ENCODE results near the gene NEK1. TPM values are rescaled to one million over a fixed set of nuclear protein-coding genes. Genes with fewer than 3 reads are reported as not detected.

Gene NEK1
- total and polyA plus RNA-seq, 2 of the 4 experiments (the other 2 are of a cell fraction), result 3.3 to 3.9 TPM

DNA sequence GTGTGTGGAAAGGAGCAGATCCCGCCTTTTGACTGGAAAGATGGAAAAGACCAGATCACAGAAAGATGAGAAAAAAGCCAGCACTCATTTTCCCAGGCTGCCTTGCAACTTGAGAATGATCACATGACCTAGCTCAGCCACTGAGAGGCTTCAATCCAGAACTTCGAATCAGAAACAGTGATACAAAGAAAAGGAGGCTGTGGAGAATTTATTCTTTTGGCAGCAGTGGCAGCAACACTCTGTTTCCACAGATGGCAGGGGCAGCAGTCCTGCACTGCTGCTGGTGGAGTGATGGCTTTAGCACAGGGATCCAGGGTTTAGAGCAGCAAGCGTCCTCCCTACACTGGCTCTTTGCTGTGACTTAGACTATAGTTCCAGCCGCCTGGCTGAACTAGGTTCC lies 263.8 kb downstream of the NEK1 start:
- H3K14ac ChIP-seq (replicated peaks; ENCODE audit: low read depth, low read length), result no peak overlapping the region
- ChIA-PET CTCF (no interaction called here), POLR2A (ENCODE audit: unreplicated experiment) (no interaction called here)
- no peak overlapping the region for H3K4me2 ChIP-seq (ENCODE audit: low read depth, low read length)
- no peak overlapping the region for H2AK9ac ChIP-seq (replicated peaks; ENCODE audit: low read depth, low read length, poor library complexity)
- no peaks in the 10 kb centered on the region for H3K79me1 ChIP-seq (ENCODE audit: low read depth in 1 of 2, low read length in 2 of 2)
- H4K8ac ChIP-seq (ENCODE audit: low read depth in 2 of 2, low read length in 2 of 2), result no peak overlapping the region
- no peak overlapping the region for H2BK15ac ChIP-seq (ENCODE audit: low read depth, low read length)
- no peak overlapping the region for H3K56ac ChIP-seq (ENCODE audit: extremely low read depth, insufficient read depth, low read length)
- DNase-seq, result no peak
- no peak overlapping the region for H3K23ac ChIP-seq (ENCODE audit: low read depth, low read length)
- no peak overlapping the region for H3K4ac ChIP-seq (ENCODE audit: low read depth, low read length)
- no peak overlapping the region for H2BK20ac ChIP-seq (ENCODE audit: low read depth, low read length)
- no peak overlapping the region for H2BK5ac ChIP-seq (ENCODE audit: low read depth, low read length, poor library complexity, severe bottlenecking)
- no peaks in the 10 kb centered on the region for H3K36me3 ChIP-seq (ENCODE audit: control insufficient read depth, insufficient read depth, low read length)
- dilution Hi-C loops (cut with HindIII; ENCODE audit: low sequenced_read_pairs, unreplicated experiment) (no loop called here), in situ Hi-C loops (cut with MboI; ENCODE audit: low sequenced_read_pairs) (no loop called here), intact Hi-C loops (cut with micrococcal nuclease) (no loop called here)
- TF ChIP-seq, protein P1, sequence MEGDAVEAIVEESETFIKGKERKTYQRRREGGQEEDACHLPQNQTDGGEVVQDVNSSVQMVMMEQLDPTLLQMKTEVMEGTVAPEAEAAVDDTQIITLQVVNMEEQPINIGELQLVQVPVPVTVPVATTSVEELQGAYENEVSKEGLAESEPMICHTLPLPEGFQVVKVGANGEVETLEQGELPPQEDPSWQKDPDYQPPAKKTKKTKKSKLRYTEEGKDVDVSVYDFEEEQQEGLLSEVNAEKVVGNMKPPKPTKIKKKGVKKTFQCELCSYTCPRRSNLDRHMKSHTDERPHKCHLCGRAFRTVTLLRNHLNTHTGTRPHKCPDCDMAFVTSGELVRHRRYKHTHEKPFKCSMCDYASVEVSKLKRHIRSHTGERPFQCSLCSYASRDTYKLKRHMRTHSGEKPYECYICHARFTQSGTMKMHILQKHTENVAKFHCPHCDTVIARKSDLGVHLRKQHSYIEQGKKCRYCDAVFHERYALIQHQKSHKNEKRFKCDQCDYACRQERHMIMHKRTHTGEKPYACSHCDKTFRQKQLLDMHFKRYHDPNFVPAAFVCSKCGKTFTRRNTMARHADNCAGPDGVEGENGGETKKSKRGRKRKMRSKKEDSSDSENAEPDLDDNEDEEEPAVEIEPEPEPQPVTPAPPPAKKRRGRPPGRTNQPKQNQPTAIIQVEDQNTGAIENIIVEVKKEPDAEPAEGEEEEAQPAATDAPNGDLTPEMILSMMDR (conservative IDR thresholded peaks at IDR 0.05; ENCODE audit: low read depth, low read length), result no peak
- TF ChIP-seq FOS (IDR thresholded peaks at IDR 0.05; ENCODE audit: low read depth, low read length) (no peak), BHLHE40 (IDR thresholded peaks at IDR 0.05; ENCODE audit: low read depth, low read length) (no peak), POLR2A (IDR thresholded peaks at IDR 0.05; ENCODE audit: low read depth, low read length) (no peak), RAD21 (IDR thresholded peaks at IDR 0.05; ENCODE audit: low read length) (no peak), CHD1 (IDR thresholded peaks at IDR 0.05; ENCODE audit: low read depth, low read length) (no peak)
- no peak overlapping the region for H4K5ac ChIP-seq (ENCODE audit: low read depth, low read length)
- no TSS peak for BruUV-seq (replicated peaks)
- no peak overlapping the region for H2AK5ac ChIP-seq (ENCODE audit: low read depth, low read length)
- H3K4me3 ChIP-seq (ENCODE audit: insufficient read depth, low read depth, low read length), result no peak overlapping the region
- H3K4me1 ChIP-seq (ENCODE audit: control insufficient read depth, insufficient read depth, low read length), result peaks cover 4% of the 10 kb centered on the region
- WGBS, 2 experiments (ENCODE audit: extremely low coverage in 2 of 2, insufficient read length in 1 of 2), result 86% methylated on average over 1 of the region's 4 CpGs; no CpG with 5 or more reads in 1 of the 2 experiments
- H3K27me3 ChIP-seq (ENCODE audit: control insufficient read depth, insufficient read depth, low read length), result no peaks in the 10 kb centered on the region
- no peak overlapping the region for H3K27ac ChIP-seq (ENCODE audit: insufficient read depth, low read length)
- H2AFZ ChIP-seq (replicated peaks; ENCODE audit: low read length, poor library complexity), result peak overlapping the region; percentile 16
- ATAC-seq (ENCODE audit: low read depth), result no peak
- H4K91ac ChIP-seq (ENCODE audit: insufficient read depth, low read depth, low read length), result no peak overlapping the region
- no peak overlapping the region for H3K18ac ChIP-seq (ENCODE audit: low read depth, low read length)
- H3K9me3 ChIP-seq (ENCODE audit: control insufficient read depth, insufficient read depth, low read length), result no peaks in the 10 kb centered on the region
- H3K9ac ChIP-seq (ENCODE audit: low read depth, low read length), result no peak overlapping the region
- H4K20me1 ChIP-seq (ENCODE audit: insufficient read depth, low read length), result no peaks in the 10 kb centered on the region
- H2BK120ac ChIP-seq (ENCODE audit: low read depth, low read length), result no peak overlapping the region
- peaks cover 4% of the 10 kb centered on the region; the same call in 1 of the 2 replicates for H3K9me1 ChIP-seq (ENCODE audit: insufficient read depth, low read length)

All from IMR-90 (cell line).